Pancreas (tissue), 10 donors: ENCODE measurements around the gene GABRG2. TPM values are rescaled to one million over a fixed set of nuclear protein-coding genes. Genes with fewer than 3 reads are reported as not detected.

Experiments used
- ATAC-seq, 4 donors: fragments of 200-7000 bp; cut with Tn5 transposase; one replicate each; pipeline versions ENCODE4 v1.8.0 to v1.9.1; 2020; ENCODE audit warnings: mild to moderate bottlenecking in 4 of 4, moderate library complexity in 4 of 4
- DNase-seq, 6 donors: peaks; one replicate each; pipeline ENCODE4 v3.0.0-alpha.2; 2020
- FAIRE-seq: peaks from 2 replicates; lab custom pipeline; 2012; peaks lifted over from hg19 to GRCh38; lab: Jason Lieb, UNC
- H3K27ac ChIP-seq, 4 donors: fragments of 200-600 bp; sonication (generic); 1 replicate in 3 of 4; 2 replicates in 1 of 4; pipeline versions ENCODE4 v1.5.0 to v1.8.0; 2020
- H3K27me3 ChIP-seq, 4 donors: fragments of 200-600 bp; one replicate each; pipeline ENCODE4 v1.8.0; 2021
- H3K36me3 ChIP-seq, 3 donors: fragments of 200-600 bp; sonication (generic) in 1 of 3; one replicate each; pipeline versions ENCODE4 v1.5.0 to v1.8.0; 2020 to 2021
- H3K4me1 ChIP-seq, 3 donors: fragments of 200-600 bp; one replicate each; pipeline ENCODE4 v1.8.0; 2021
- H3K4me3 ChIP-seq, 4 donors: fragments of 200-600 bp; sonication (generic) in 2 of 4; one replicate each; pipeline versions ENCODE4 v1.5.0 to v1.8.0; 2020 to 2021
- H3K9me3 ChIP-seq, 4 donors: fragments of 200-600 bp; one replicate each; pipeline ENCODE4 v1.8.0; 2021
- WGBS, 2 donors: extraction: QIAGEN DNeasy Blood & Tissue Kit; methylation state at CpG; one replicate each; pipeline ENCODE4 v1.1.7; 2013; 5-methylcytosine and 5-hydroxymethylcytosine counted together
- intact Hi-C, 3 donors: fragments of 100-400 bp; cut with DNase I; formaldehyde crosslinking; loops; one replicate each; pipeline versions ENCODE4 v1.11.1 to v1.14.2; 2022
- polyA plus RNA-seq, 2 donors: library from polyadenylated mRNA; stranded (reverse); fragments of 200-250 nt; gene quantifications; one replicate each; pipeline ENCODE4 v1.2.3, GENCODE V29; 2013
- total RNA-seq, 6 donors: library from RNA; stranded (reverse); fragmentation: NEBNext Ultra II Directional in 4 of 6; extraction: Animal tissue kit (Norgen Biotek cat#: 25700) in 4 of 6; gene quantifications; one replicate each; pipeline versions ENCODE4 v1.2.1 to v1.2.4, GENCODE V29; 2021 to 2023
- TF ChIP-seq, protein P1 (sequence below), 4 donors: fragments of 200-600 bp; sonication (generic) in 3 of 4; IDR thresholded peaks; one replicate each; pipeline versions ENCODE4 v1.5.0 to v1.8.0; 2021; ENCODE audit warnings: antibody characterized with exemption in 4 of 4
- donor health status: healthy with polysubstance abuse.
- donor health status: DM: no; HTN: no; CAD: no; lungs with moderate emphysema.
- donor health status: DM: no; HTN: no; CAD: no.
- donor health status: control.
- donor health status: control.
- donor health status: Bipolar disorder and iron deficiency.
- donor health status: DM: yes; HTN: yes; CAD: no.
- donor health status: DM: no; HTN: no; CAD: no.
- donor health status: DM: no; HTN: no; CAD: no.
- donor health status: DM: yes; HTN: yes; CAD: no.

Gene GABRG2
- total and polyA plus RNA-seq, 8 donors, result 0.22 to 1.5 (median 0.45) TPM; not detected in 2

DNA sequence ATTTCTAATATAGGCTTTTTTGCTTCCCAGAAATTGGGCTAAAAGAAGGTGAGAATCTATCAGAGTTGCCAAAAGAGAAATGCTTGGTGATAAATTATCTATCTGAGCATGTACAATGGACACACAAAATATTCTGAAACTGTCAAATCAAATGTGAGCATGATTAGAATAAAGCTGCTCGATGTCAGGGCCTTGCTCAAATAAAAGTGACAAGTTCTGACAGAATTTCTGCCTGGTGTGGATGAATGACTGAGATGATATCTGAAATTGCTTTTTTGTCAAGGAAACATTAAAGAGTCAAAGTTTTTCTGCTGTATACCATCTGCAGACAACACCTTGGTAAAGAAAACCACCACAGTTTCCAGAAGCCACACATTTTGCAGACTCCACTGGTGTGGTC lies 128.8 kb downstream of the GABRG2 start:
- H3K27me3 ChIP-seq, result no peaks in the 10 kb centered on the region
- FAIRE-seq, result no peak
- no peaks in the 10 kb centered on the region for H3K36me3 ChIP-seq
- TF ChIP-seq, protein P1, sequence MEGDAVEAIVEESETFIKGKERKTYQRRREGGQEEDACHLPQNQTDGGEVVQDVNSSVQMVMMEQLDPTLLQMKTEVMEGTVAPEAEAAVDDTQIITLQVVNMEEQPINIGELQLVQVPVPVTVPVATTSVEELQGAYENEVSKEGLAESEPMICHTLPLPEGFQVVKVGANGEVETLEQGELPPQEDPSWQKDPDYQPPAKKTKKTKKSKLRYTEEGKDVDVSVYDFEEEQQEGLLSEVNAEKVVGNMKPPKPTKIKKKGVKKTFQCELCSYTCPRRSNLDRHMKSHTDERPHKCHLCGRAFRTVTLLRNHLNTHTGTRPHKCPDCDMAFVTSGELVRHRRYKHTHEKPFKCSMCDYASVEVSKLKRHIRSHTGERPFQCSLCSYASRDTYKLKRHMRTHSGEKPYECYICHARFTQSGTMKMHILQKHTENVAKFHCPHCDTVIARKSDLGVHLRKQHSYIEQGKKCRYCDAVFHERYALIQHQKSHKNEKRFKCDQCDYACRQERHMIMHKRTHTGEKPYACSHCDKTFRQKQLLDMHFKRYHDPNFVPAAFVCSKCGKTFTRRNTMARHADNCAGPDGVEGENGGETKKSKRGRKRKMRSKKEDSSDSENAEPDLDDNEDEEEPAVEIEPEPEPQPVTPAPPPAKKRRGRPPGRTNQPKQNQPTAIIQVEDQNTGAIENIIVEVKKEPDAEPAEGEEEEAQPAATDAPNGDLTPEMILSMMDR (IDR thresholded peaks at IDR 0.05), result no peak
- no peaks in the 10 kb centered on the region for H3K9me3 ChIP-seq
- no peaks in the 10 kb centered on the region for H3K4me1 ChIP-seq
- no peak overlapping the region for H3K27ac ChIP-seq
- 35 to 39% methylated on average over 1 of the region's 1 CpG for WGBS, 2 donors
- no peak overlapping the region for H3K4me3 ChIP-seq
- DNase-seq, result no peak
- intact Hi-C loops, result no loop called here
- ATAC-seq, result no peak

DNA sequence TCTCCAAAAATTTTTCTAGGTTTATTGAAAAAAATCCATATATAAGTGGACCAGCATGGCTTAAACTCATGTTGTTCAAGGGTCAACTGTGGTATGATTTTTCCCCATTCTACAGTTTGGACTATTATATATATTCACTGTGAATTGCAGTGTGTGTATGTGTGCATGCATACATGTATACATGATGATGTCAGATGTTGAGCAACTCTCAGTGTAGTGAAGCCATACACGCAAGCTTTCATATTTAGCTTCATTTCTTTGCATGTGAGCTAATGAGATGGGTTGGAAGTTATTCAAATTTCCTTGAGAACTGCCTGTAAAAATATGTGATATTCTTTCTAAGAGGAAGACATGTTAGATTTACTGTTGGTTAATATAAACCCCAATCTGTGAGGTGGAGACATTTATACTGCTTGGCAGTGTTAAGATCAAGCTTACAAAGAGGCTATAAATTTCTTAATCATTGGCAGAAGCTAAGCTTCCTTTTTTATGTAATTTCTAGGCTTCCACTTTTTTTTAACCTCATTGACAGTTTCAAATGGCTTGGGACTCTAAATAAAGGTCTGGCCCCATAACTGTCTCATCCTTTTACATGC lies 134.8 kb downstream of the GABRG2 start:
- no peak overlapping the region for H3K27ac ChIP-seq
- no peaks in the 10 kb centered on the region for H3K4me1 ChIP-seq
- H3K27me3 ChIP-seq, result no peaks in the 10 kb centered on the region
- no peak for DNase-seq
- no peaks in the 10 kb centered on the region for H3K36me3 ChIP-seq
- TF ChIP-seq, protein P1 (IDR thresholded peaks at IDR 0.05), result no peak
- no peak for FAIRE-seq
- no peak for ATAC-seq
- intact Hi-C loops, result no loop called here
- no peak overlapping the region for H3K4me3 ChIP-seq
- no peaks in the 10 kb centered on the region for H3K9me3 ChIP-seq
- WGBS, 2 donors, result 68 to 72% methylated on average over 1 of the region's 1 CpG

Other genes with a start within 250 kb of the GABRG2 start
- gene GABRA1, start 219.7 kb upstream of the GABRG2 start, total RNA-seq, result under 1 TPM in 1 of 6 donors, not detected in 5; 0.16 TPM
- gene GABRA1, start 219.7 kb upstream of the GABRG2 start, polyA plus RNA-seq, result under 1 TPM in 1 of 2 donors, not detected in 1; 0.45 TPM